Lung microvascular endothelial cell (primary cell): ENCODE measurements around the gene CD99. TPM values are rescaled to one million over a fixed set of nuclear protein-coding genes. Genes with fewer than 3 reads are reported as not detected.

ENCODE experiments used
- DNase-seq, 2 donors: peaks; one replicate each; pipeline versions ENCODE4 v3.0.0 to v3.0.0-alpha.2; 2010; ENCODE audit warnings: low read depth in 2 of 2
- total RNA-seq: library from RNA; depleted of rRNA; stranded (reverse); fragments of >200 nt; gene quantifications from 2 replicates; pipeline ENCODE4 v1.2.1, GENCODE V29; 2014

Gene CD99, protein sequence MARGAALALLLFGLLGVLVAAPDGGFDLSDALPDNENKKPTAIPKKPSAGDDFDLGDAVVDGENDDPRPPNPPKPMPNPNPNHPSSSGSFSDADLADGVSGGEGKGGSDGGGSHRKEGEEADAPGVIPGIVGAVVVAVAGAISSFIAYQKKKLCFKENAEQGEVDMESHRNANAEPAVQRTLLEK
- 181 and 195 TPM in 2 replicates for total RNA-seq

DNA sequence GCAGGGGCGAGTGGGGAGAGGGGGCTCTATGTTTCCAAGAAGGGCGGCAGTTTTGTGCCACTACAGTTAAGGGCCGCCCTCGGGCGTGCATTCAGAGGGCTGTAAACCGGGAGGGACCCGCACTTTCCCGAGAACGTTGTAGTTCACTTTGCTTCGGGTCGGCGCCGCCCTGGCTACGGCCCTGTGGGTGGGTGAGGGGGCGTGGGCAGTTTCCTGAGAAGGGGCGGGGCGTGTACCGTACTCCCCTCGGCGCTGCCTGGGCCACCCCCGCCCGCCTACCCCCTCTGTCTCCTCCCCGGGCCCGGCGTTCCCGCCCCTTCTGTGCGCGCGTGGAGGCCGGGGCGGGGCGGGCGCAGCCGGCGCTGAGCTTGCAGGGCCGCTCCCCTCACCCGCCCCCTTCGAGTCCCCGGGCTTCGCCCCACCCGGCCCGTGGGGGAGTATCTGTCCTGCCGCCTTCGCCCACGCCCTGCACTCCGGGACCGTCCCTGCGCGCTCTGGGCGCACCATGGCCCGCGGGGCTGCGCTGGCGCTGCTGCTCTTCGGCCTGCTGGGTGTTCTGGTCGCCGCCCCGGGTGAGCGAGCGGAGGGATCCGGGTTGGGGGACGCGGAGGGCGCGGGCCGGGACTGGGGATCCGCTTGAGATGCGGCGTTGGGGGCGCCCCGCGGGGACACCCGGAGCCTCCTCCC lies at the start of gene CD99:
TSS of gene CD99 (plus strand) at position 440 of the 687 bp plus-strand sequence. CDS start at position 506, 66 bp downstream.
- peak; percentile 76 to 93 for DNase-seq

DNA sequence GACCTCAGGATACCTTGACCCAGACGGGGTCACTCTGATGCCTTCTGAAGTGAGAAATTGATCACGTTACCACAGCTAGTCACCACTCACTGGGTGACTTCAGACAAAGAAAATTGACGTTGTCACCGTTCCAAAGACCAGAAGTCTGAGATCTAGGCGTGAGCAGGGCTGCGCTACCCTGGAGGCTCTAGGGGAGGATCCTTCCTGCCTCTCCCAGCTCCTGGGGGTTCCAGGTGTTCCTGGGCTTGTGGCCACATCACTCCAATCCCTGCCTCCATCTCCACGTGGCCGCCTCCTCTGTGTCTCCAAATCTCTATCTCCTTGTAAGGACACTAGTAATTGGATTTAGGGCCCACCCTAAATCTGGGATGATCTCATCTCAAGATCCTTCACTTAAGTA lies 48.9 kb upstream of the CD99 start:
- no peak for DNase-seq

DNA sequence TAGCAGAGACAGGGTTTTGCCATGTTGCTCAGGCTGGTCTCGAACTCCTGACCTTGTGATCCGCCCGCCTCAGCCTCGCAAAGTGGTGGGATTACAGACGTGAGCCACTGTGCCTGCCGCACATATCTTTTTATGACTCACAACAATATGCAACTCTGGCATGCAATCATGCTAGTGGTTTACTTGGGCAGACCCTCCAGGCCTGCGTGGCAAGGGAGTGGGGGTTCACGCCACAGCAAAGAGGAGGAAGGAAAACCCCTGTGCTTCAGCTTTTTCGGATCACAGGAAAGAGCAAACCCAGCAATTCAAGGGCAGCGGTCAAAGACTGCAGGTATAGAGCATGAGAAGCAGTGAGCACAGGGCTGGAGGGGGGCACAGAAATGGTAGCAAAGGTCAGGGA lies 48.3 kb upstream of the CD99 start:
- DNase-seq: no peak

DNA sequence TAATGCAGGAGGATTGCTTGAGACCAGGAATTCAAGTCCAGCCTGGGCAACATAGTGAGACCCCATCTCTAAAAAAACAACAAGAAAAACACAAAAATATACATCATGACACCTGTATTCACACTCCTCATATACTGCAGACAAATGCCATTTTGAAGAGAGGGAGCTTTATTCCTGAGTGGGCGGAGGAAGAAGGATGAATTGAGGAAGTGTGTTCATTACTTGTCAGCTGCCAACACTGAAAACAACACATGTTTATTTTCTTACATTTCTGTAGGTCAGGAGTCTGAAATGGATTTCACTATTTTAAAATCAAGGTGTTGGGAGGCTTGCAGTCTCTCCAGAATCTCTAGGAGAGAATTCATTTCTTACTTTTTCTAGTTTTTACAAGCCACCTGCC lies 47.2 kb upstream of the CD99 start:
- DNase-seq: no peak

DNA sequence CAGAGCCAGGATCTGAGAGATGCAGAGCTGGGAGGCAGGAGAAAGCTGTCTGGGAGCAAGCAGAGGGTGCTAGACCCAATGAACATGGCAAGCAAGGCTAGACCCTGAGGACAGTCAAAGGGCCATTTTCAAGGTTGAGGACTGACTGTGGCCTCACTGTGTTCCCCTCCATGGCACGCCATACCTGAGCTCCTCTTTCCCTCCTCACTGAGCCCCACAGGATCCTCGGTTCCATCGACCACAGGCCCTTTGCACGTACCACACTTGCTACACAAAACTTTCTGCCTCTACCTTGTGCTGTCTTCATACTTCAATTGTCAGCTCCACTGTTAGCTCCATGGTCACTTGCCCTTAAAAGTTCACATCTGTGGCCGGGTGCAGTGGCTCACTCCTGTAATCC lies 45.5 kb upstream of the CD99 start:
- no peak for DNase-seq

DNA sequence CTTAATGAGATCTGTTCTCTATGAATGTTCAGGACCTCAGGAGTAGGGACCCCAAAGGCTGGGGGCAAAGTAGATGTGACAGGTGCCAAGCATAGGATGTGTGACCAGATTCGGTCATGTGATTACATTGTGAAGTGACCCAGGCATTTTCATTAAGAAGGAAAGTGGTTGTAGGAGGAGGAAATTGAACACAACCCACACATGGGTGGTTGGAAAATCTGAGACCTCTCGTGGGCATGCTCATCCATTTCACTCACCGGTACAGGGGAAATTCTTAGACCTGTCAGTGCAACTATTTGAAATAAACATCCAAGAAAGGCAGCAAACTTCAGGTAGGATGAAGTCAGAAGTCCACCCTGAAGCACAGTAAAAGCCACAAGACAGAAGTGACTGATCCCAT lies 43.5 kb upstream of the CD99 start:
- no peak for DNase-seq

DNA sequence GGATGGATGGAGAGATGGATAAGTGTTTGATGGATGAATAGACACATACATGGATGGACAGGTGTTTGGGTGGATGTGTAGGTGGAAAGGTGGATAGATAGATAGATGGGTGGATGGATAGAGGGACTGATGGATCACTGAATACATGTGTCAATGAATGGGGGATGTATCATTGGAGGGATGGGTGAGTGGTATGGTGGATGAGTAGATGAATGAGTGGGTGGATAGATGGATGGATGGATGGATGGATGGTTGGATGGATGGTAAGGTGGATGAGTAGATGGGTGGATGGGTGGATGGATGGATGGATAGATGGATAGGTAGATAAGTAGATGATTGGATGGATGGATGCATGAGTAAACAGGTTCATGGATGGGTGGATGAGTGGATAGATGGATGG lies 41.1 kb upstream of the CD99 start:
- no peak for DNase-seq

DNA sequence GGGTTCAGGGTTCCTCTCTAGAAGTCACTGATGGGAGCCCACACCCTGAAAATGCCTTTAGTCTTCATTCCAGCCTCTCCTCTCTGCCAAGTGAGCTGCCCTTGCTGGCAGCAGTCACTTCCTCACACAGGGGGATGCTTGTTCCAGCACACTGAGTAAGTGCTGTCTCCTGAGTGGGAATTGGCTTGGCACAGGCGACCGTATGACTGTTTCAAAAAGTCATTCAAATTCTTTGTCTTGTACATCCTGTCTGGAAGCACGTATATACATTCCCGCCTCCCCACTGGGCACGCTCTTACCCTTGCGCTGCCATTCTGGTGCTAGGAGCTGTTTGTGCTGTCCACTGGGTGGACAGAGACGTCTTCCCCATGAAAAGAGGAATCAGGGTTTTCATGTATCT lies 40.2 kb upstream of the CD99 start:
- DNase-seq: peak; percentile 58 to 74

DNA sequence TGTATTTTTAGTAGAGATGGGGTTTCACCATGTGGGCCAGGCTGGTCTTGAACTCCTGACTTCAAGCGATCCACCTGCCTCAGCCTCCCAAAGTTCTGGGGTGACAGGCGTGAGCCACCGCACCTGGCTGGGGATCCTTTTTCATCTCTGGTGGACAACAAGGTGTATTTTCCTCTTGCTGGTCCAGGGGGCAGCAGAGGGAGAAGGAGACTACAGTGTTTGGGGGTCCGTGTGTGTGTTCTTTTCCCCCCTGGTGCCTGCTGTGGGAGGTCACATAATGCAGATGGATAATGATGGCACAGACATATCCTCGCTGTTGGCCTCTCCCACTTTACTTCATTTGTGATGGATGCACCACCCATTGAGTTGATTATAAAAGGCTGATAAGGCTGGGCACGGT lies 39.0 kb upstream of the CD99 start:
- DNase-seq: peak; percentile 14 to 18

DNA sequence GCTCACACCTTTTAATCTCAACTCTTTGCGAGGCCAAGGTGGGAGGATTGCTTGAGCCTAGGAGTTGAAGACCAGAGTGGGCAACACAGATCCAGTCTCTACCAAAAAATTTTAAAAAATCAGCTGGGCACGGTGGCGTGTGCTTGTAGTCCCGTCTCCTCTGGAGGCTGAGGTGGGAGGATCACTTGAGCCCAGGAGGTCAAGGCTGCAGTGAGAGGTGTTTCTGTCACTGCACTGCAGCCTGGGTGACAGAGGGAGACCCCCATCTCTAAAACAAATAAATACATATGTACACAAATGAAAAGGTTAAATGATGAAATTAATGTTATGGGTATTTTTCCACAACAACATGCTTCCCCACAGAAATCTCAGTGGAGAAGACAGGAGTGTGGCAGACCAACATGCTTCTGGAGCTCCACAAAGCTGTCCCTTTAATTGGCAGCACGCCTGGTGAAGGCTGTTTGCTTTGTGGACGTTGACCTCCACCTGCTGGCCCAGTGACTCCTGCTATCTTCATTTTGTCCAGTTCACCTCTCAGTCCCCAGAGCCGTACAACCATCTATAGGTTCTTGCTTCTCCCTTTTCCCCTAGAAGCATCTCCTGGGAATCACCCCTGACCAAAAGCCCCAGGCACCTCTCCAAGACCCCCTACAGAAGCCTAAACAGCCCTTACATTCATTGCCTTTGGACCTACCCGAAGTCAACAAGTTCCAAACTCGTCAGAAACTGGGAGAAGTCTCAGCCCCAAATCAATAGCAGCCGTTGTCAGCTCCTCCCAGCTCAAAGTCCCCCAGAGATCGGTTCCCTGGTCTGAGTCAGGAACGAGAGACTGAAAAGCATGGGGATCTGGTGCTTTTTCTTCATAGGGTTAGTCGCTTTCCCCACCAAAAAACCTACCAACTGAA lies 36.4 kb upstream of the CD99 start:
- peak in 1 of 2 donors; percentile 49 for DNase-seq

DNA sequence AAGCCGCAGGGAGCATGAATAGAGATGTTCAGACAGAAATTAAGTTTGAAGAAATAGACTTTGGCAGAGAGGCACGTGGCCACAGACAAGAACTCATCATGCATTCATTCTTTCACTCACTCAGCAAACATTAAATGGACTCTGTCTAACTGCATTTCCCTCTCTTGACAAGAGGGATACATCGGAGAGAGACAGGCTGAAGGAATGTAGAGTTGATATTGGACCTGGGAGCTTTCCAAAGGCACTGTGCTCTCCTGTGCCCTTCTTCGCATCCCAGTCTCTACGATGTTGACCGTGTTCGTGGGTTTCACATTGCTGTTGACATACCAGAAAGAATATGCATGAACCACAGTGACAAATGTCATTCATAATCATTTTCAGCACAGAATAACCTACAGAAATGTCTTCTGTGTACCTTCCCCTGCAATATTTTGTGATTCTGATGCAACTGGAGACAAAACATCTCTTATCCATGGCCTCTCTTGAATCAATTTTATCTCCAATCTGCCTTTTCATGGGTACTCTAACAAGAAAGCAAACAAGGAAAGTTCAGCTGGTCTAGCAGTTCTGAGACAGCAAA lies 34.7 kb upstream of the CD99 start:
- no peak for DNase-seq

DNA sequence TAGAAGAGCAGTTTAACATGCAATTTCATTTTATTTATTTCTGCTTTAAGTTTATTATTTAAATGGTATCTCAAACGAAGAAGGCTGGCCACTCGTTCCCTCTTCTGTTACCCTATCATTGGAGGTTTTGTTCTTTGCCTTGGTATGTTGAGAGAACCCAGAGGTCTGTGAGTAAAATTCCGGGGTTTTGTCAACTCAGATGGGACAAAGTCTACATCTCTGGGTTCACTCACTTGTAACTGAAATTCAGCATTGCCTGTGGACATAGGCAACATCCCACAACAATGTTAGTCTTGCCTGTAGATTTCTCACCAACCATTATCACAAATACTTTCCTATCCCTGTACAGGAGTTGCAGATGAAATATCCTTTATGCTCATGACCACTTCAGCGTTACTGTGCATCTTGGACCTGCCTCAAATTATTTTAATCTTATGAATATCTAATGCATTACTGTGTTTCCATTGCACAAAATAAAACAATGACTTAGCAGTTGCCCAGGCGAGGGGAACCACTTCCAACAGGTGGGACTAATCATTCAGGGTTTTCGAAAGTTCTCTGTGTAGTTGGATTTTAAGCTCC lies 33.5 kb upstream of the CD99 start:
- no peak for DNase-seq

DNA sequence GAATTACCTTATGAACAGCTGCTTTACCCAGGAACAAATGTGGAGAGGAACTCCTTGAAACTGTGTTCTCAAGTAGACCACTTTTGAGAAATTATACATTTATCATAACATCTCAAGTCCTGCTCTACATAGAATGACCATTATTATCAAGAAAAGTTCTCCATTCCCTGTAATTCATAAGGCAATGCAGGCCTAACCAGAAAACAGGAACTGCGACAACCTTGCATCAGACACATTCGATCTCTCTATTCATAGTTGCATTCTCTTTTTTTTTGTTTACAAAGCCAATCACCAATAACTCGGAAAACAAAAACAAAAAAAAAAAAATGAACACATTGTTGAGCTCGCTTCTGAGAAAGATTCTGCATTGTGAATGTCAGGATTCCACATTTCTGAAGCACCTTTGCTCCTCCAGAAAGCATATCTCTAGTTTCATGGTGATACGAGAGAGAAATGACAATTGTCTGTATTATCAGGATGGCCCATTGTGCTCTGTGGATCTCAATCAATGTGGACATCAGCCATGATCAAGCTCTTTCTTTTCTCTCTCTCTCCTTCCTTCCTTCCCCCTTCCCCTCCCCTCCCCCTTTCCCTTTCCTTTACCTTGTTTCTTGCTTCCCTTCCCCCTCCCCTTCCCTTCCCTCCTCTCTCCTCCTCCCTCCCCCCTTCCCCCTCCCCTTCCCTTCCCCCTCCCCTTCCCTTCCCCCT lies 32.4 kb upstream of the CD99 start:
- DNase-seq: no peak

DNA sequence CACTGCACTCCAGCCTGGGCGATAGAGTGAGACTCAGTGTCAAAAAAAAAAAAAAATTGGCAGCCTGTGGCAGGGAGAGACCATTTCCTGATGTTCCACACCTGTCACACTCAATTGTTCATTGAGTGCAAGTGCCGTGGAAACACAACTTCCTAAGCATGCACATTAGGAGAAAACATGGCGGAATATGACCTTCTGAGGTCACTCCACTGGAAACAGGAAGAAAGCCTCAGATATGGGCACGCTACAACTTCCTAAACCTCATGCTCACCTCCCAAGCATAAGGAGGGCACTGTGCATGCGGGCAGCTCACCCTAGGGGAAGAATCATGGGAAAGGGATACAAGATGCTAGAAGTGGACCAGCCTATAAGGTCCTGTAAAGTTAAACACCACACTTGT lies 28.5 kb upstream of the CD99 start:
- peak; percentile 55 to 66 for DNase-seq

DNA sequence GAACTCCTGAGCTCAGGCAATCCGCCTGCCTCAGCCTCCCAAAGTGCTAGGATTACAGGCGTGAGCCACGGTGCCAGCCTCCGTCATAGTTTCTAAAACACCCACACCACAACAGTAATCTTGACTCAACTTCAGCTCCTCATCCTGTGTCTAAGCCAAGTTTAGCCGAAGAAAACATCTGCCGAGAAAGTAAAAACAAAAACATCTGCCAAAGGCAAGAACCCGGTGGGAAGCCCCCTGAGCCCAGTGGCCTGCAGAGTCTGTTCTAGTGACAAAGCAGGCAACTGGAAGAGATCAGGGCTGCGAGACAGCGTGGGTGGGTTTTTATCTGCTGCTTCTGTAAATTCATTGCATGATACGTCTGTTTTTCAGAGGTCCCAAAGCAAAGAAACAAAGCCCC lies 26.6 kb upstream of the CD99 start:
- DNase-seq: no peak

DNA sequence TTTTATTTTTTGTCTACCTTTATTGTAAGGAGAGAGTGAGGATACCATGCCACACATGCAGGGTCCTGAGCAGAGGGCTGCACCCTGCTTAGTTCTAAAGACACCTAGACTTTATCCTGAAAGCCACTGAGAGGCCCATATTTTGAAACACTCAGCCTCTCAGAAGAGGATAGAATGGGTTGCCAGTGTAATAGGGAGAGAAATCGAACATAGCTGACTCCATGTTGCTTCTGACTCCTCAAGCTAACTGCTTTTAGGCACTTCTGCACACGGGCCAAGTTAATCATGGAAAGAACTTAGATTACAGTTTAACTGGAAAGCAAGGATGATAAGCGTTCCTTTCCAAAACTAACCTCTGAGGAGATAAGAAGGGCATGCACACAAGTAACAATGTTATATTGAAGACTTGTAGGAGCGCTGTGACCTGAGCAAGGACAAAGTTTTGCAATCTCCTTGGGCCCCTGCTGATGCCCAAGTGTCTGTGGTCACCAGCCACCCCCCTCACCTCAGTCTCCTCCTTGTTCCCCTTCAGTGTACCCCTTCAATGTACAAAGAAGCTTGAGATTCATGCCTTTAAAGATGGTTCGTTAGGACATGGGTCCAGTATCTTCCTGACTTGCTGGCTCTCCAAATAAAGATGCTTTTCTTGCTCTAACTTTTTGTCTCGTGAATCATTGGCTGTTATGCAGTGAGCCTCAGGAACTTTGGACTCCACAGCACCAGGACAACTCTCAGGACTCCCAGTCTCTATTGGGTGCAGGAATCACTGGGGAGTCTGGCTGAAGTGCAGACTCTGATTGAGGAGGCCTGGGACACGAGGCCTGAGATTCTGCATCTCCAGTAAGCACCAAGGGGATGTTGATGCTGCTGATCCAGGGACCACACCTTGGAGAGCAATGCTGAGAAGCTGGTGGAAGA lies 25.4 kb upstream of the CD99 start:
- no peak for DNase-seq

DNA sequence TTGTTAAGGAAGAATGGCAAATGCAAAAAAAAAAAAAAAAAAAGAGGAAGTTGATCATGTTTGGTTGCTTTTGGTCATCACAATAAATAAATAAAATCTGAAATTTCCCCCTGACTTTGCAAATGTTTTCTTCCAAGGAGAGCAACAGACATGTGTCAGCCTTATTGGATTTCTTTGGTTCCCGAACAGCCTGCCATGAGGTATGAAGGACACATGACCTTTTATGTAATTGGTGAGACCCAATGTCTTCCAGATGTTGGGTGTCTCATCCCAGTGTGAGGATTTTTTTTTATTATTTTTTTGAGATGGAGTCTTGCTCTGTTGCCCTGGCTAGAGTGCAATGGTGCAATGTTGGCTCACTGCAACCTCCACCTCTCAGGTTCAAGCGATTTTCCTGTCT lies 24.6 kb upstream of the CD99 start:
- no peak for DNase-seq

DNA sequence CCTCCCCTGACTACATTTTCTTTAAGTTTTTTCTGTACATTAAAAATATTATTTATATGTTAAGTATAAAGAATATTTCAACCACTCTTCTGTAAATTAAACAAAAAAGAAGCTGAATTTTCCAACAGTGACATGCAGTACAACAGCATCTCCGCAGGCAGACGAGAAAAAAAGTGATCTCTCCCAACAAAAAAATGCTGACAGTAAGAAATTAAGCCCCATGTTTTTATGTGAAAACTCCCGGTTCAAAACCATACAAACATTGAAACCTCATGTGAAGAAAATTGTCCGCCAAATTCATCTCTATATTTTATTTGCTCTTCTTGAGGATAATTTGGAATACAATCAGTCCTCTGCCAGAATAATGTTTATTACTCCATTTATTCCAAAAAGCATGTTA lies 20.1 kb upstream of the CD99 start:
- DNase-seq: no peak

DNA sequence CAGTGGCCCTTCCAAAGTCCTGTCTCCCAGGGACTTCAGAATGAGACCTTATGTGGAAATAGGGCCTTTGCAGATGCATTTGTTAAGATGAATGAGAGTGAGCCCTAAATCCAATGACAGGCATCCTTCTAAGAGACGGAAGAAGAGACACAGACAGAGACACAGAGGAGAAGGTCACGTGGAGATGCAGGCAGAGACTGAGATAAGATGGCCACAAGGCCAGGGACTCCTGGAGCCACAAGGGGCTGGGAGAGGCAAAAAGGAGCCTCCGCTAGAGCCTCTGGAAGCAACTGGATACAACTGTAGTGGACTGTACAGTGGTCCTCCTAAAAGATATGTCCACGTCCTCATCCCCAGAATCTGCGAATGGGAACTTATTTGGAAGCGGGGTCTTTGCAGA lies 19.0 kb upstream of the CD99 start:
- DNase-seq: no peak

DNA sequence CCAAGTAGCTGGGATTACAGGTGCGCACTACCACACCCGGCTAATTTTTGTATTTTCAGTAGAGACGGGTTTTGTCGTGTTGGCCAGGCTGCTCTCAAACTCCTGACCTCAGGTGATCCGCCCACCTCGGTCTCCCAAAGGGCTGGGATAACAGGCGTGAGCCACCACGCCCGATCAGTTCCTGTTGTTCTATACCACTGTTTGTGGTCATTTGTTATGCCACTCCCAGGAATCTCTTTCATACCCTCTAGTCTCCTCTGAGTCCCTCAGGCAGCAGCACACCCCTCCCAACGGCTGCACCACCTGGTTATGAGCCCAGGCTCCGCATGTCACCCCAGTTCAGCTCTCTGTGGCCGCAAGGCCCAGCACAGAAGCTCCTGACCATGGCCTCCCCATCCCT lies 17.5 kb upstream of the CD99 start:
- DNase-seq: no peak
